Hepatocyte (in vitro differentiated cells): ENCODE data around the gene IGSF9. TPM values are rescaled to one million over a fixed set of nuclear protein-coding genes. Genes with fewer than 3 reads are reported as not detected.

Experiments used
- DNase-seq: peaks from one replicate; pipeline ENCODE4 v3.0.0-alpha.2; 2016; ENCODE audit warnings: low spot score
- H2AFZ ChIP-seq: fragments of 200-600 bp; sonication (generic); 2 replicates; pipeline ENCODE4 v1.6.0; 2016; ENCODE audit warnings: antibody characterized with exemption, mild to moderate bottlenecking
- H3K27ac ChIP-seq: fragments of 200-600 bp; sonication (generic); 2 replicates; pipeline ENCODE4 v1.5.1; 2016; ENCODE audit warnings: mild to moderate bottlenecking
- H3K27me3 ChIP-seq: fragments of 200-600 bp; sonication (generic); 2 replicates; pipeline ENCODE4 v1.6.1; 2016
- H3K36me3 ChIP-seq: fragments of 200-600 bp; sonication (generic); replicated peaks from 2 replicates; pipeline ENCODE4 v1.5.1; 2016; ENCODE audit warnings: low read depth; ENCODE audit not compliant: insufficient read depth
- H3K4me1 ChIP-seq: fragments of 200-600 bp; sonication (generic); 2 replicates; pipeline ENCODE4 v1.5.1; 2016; ENCODE audit warnings: mild to moderate bottlenecking, moderate library complexity; ENCODE audit not compliant: insufficient read depth
- H3K4me2 ChIP-seq: fragments of 200-600 bp; sonication (generic); 2 replicates; pipeline ENCODE4 v1.6.0; 2016
- H3K4me3 ChIP-seq: fragments of 200-600 bp; sonication (generic); 2 replicates; pipeline ENCODE4 v1.5.1; 2016; ENCODE audit warnings: mild to moderate bottlenecking
- H3K79me2 ChIP-seq: fragments of 200-600 bp; sonication (generic); 2 replicates; pipeline ENCODE4 v1.6.0; 2017; ENCODE audit warnings: mild to moderate bottlenecking
- H3K9me2 ChIP-seq: fragments of 200-600 bp; sonication (generic); replicated peaks from 2 replicates; pipeline ENCODE4 v1.6.0; 2017; ENCODE audit warnings: mild to moderate bottlenecking; ENCODE audit not compliant: insufficient read depth
- H3K9me3 ChIP-seq: fragments of 200-600 bp; sonication (generic); 2 replicates; pipeline ENCODE4 v1.5.1; 2016; ENCODE audit warnings: low read depth, mild to moderate bottlenecking
- H4K20me1 ChIP-seq: fragments of 200-600 bp; sonication (generic); 2 replicates; pipeline ENCODE4 v1.6.0; 2016; ENCODE audit warnings: mild to moderate bottlenecking; ENCODE audit not compliant: insufficient read depth, poor library complexity, severe bottlenecking
- CTCF ChIP-seq: fragments of 200-600 bp; sonication (generic); IDR thresholded peaks from 2 replicates; pipeline ENCODE4 v1.5.1; 2016; ENCODE audit warnings: antibody characterized with exemption, mild to moderate bottlenecking; ENCODE audit not compliant: poor library complexity
- EZH2 ChIP-seq: fragments of 200-600 bp; sonication (generic); IDR thresholded peaks from 2 replicates; pipeline ENCODE4 v1.6.1; 2016; ENCODE audit warnings: antibody characterized with exemption, mild to moderate bottlenecking, borderline replicate concordance
- EZH2phosphoT487 ChIP-seq: fragments of 200-600 bp; sonication (generic); IDR thresholded peaks from one replicate; pipeline ENCODE4 v1.6.1; 2018; ENCODE audit warnings: antibody characterized with exemption, mild to moderate bottlenecking, low read depth, moderate library complexity; ENCODE audit not compliant: unreplicated experiment, severe bottlenecking
- WGBS: methylation state at CpG from one replicate; pipeline ENCODE4 v1.1.6; 2016; ENCODE audit warnings: low lambda C conversion rate; ENCODE audit errors: missing lambda C conversion rate; 5-methylcytosine and 5-hydroxymethylcytosine counted together
- polyA plus RNA-seq: library from polyadenylated mRNA; unstranded; fragments of >200 nt; fragmentation: Nextera tagmentation; extraction: Ambion mirVana; gene quantifications from 2 replicates; pipeline ENCODE4 v1.2.1, GENCODE V29; 2016
- total RNA-seq: library from RNA; depleted of rRNA; stranded (reverse); fragments of >200 nt; gene quantifications from 2 replicates; pipeline ENCODE4 v1.2.3, GENCODE V29; 2014

Gene IGSF9
- total and polyA plus RNA-seq, 2 experiments from 2014 or later: 8.2 to 22.5 TPM

GRCh38 chr1:159973350-159973940, 28.0 kb upstream of the IGSF9 start:
- TF ChIP-seq EZH2phosphoT487: no peak
- no peak for TF ChIP-seq CTCF
- no peak for TF ChIP-seq EZH2
- H3K9me3 ChIP-seq: no peaks in the 10 kb centered on the region
- 88% methylated on average over 6 of the region's 6 CpGs for WGBS
- no peaks in the 10 kb centered on the region for H3K9me2 ChIP-seq
- no peak overlapping the region for H2AFZ ChIP-seq
- no peak overlapping the region for H3K4me3 ChIP-seq
- peaks cover 25% of the 10 kb centered on the region for H3K4me1 ChIP-seq
- DNase-seq: no peak
- H3K36me3 ChIP-seq: no peaks in the 10 kb centered on the region
- no peaks in the 10 kb centered on the region for H4K20me1 ChIP-seq
- no peak overlapping the region for H3K27ac ChIP-seq
- no peaks in the 10 kb centered on the region for H3K79me2 ChIP-seq
- no peaks in the 10 kb centered on the region for H3K27me3 ChIP-seq
- H3K4me2 ChIP-seq: no peak overlapping the region

GRCh38 chr1:159972443-159973205, 27.2 kb upstream of the IGSF9 start:
- peaks cover 23% of the 10 kb centered on the region for H3K4me1 ChIP-seq
- H3K79me2 ChIP-seq: no peaks in the 10 kb centered on the region
- H3K27ac ChIP-seq: no peak overlapping the region
- no peaks in the 10 kb centered on the region for H3K9me2 ChIP-seq
- TF ChIP-seq EZH2 (no peak), CTCF (no peak), EZH2phosphoT487 (no peak)
- H3K27me3 ChIP-seq: no peaks in the 10 kb centered on the region
- over 99% methylated on average over 7 of the region's 8 CpGs for WGBS
- H4K20me1 ChIP-seq: no peaks in the 10 kb centered on the region
- H3K9me3 ChIP-seq: no peaks in the 10 kb centered on the region
- DNase-seq: no peak
- no peak overlapping the region for H3K4me2 ChIP-seq
- no peak overlapping the region for H3K4me3 ChIP-seq
- H2AFZ ChIP-seq: no peak overlapping the region
- no peaks in the 10 kb centered on the region for H3K36me3 ChIP-seq

GRCh38 chr1:159970932-159971342, 25.5 kb upstream of the IGSF9 start:
- H3K79me2 ChIP-seq: no peaks in the 10 kb centered on the region
- H3K4me1 ChIP-seq: peaks cover 23% of the 10 kb centered on the region
- H3K4me2 ChIP-seq: peak overlapping the region; percentile 3
- H3K27me3 ChIP-seq: no peaks in the 10 kb centered on the region
- no peak overlapping the region for H3K4me3 ChIP-seq
- 18% methylated on average over 9 of the region's 9 CpGs for WGBS
- peak; percentile 84 for DNase-seq
- no peaks in the 10 kb centered on the region for H3K36me3 ChIP-seq
- H2AFZ ChIP-seq: no peak overlapping the region
- H3K9me2 ChIP-seq: no peaks in the 10 kb centered on the region
- H4K20me1 ChIP-seq: no peaks in the 10 kb centered on the region
- no peak for TF ChIP-seq EZH2phosphoT487
- TF ChIP-seq EZH2: no peak
- no peak for TF ChIP-seq CTCF
- no peaks in the 10 kb centered on the region for H3K9me3 ChIP-seq
- peak overlapping the region; percentile 78 for H3K27ac ChIP-seq
